Stimulated activated CD4-positive, alpha-beta T cell treated with anti-CD3 and anti-CD28 coated beads, Interleukin-2, amount 100 ng/mL, for 48 hours (primary cell): ENCODE measurements around the gene SPEM3.
A peak's percentile ranks its signal among the peaks of the same experiment; 100 is the strongest.

Source experiments
- DNase-seq, 2 donors: peaks; one replicate each; pipeline ENCODE4 v3.0.0-alpha.2; 2020

SPEM3 gene

GRCh38 chr17:7423679-7424078 lies 5.0 kb upstream of the SPEM3 start:
- DNase-seq = no peak

GRCh38 chr17:7425316-7425715 lies 3.3 kb upstream of the SPEM3 start, which contains the start of gene SPEM2:
Gene SPEM2, plus strand, starts transcription at chr17:7425616. Its CDS starts 73 bp downstream, at chr17:7425689.
- DNase-seq = no peak

GRCh38 chr17:7425756-7426155 lies 2.9 kb upstream of the SPEM3 start:
- DNase-seq = no peak

GRCh38 chr17:7426203-7426863 lies 2.3 kb upstream of the SPEM3 start:
- no peak for DNase-seq

GRCh38 chr17:7426896-7427489 lies 1.7 kb upstream of the SPEM3 start:
- no peak for DNase-seq

- no peak for DNase-seq
Observed at GRCh38 chr17:7427549-7427948, 1.1 kb upstream of the SPEM3 start.

GRCh38 chr17:7429722-7430121 lies 1.1 kb downstream of the SPEM3 start:
- no peak for DNase-seq

- DNase-seq = no peak
Observed at GRCh38 chr17:7431231-7431630, 2.6 kb downstream of the SPEM3 start.

GRCh38 chr17:7432296-7432695 lies 3.6 kb downstream of the SPEM3 start:
- DNase-seq = no peak

- DNase-seq = peak; percentile 37 to 42
Observed at GRCh38 chr17:7435676-7436555, 7.3 kb downstream of the SPEM3 start.

- peak; percentile 69 to 80 for DNase-seq
Observed at GRCh38 chr17:7436556-7437368, 8.1 kb downstream of the SPEM3 start.

GRCh38 chr17:7437369-7437863 lies 8.8 kb downstream of the SPEM3 start:
- DNase-seq = no peak

GRCh38 chr17:7437950-7438614 lies 9.4 kb downstream of the SPEM3 start:
- peak; percentile 42 to 59 for DNase-seq

- DNase-seq = no peak
Observed at GRCh38 chr17:7438656-7439460, 10.2 kb downstream of the SPEM3 start.

- no peak for DNase-seq
Observed at GRCh38 chr17:7439462-7440112, 10.9 kb downstream of the SPEM3 start, which contains the start of gene FGF11. Gene FGF11, plus strand, starts transcription at chr17:7439512. Its CDS starts 109 bp downstream, at chr17:7439621.

GRCh38 chr17:7440113-7440833 lies 11.6 kb downstream of the SPEM3 start:
- DNase-seq = no peak

GRCh38 chr17:7440834-7441195 lies 12.2 kb downstream of the SPEM3 start:
- no peak for DNase-seq

- no peak for DNase-seq
Observed at GRCh38 chr17:7441266-7441665, 12.6 kb downstream of the SPEM3 start.

- DNase-seq = no peak
Observed at GRCh38 chr17:7442142-7442541, 13.5 kb downstream of the SPEM3 start.
